GM12891 (cell line): ENCODE data around the gene CYTL1.

Source experiments
- PAX5 ChIP-seq: IDR thresholded peaks from 2 replicates; pipeline ENCODE4 v1.6.1; 2011; ENCODE audit warnings: low read length, moderate library complexity, mild to moderate bottlenecking; ENCODE audit not compliant: insufficient read depth, severe bottlenecking
- POLR2A ChIP-seq: IDR thresholded peaks from 2 replicates; pipeline ENCODE4 v1.6.1; 2011; ENCODE audit warnings: low read depth, low read length, control low read depth
- POLR2AphosphoS5 ChIP-seq: IDR thresholded peaks from 2 replicates; pipeline ENCODE4 v1.6.1; 2011; ENCODE audit warnings: low read depth, low read length, control low read depth
- TAF1 ChIP-seq: IDR thresholded peaks from 2 replicates; pipeline ENCODE4 v1.6.1; 2011; ENCODE audit warnings: low read depth, low read length, control low read depth

GRCh38 chr4:4981427-4981826, 37.8 kb downstream of the CYTL1 start:
- TF ChIP-seq POLR2AphosphoS5 (no peak), POLR2A (no peak), PAX5 (no peak), TAF1 (no peak)
